HG03066 (cell line): ENCODE measurements around the gene ADCY1.

Source experiments
- ATAC-seq: cut with Tn5 transposase; IDR thresholded peaks from one replicate; pipeline ENCODE4 v1.9.1; 2021; ENCODE audit warnings: low read depth; ENCODE audit not compliant: unreplicated experiment

The ADCY1 gene

DNA sequence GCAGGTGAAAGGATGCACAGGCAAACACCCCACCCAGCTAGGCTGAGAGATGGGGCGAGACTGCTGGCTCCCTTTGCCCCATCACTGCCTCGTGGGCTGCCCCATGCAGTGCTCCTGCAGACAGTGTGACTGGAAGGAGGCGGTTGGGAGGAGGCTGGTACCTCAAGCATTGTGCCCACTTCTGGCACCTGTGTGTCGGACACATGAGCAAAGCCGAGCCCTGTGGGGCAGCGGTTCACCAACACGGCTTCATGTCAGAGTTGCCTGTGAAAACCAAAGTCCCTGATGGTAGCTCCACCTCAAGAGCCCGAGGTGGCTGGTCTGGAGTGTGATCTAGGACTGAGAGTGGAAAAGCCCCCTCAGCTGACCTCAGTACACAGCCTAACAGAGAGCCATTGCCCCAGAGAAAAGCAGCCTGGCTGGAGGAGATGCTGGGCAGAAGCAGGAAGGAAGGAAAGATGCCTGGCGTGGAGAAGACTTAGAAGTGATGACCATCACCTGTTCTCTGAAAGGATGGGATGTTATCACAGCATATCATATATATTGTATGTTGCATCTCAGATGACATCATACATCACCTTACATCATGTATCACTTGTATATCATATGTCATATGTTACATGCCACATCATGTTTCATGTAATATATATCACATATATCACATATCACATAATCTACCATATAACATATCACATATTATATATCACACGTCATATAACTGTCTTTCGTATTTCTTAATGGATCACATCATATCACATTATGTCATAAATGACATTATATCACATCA is 75.6 kb downstream of the ADCY1 start:
- ATAC-seq: no peak

GRCh38 chr7:45650404-45651394 is 76.5 kb downstream of the ADCY1 start:
- no peak for ATAC-seq

DNA sequence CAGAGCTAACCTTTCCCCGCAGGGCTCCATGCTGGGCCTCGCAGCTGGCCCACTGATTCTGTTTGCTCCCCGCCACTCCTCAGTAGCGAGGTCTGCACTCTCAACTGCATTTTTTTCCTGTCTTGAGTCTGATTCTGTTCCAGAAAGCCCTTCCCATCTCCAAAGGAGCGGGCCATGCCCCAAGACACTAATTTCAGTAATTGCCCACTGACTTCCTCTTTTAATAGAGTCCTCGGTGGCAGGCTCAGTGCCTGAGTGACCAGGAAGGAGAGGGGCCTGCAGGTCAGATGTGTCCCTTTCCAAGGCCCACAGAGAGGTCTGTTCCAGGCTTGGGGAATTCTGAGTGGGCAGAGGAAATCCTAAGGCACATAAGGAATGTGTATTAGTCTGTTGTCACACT is 77.4 kb downstream of the ADCY1 start:
- no peak for ATAC-seq

DNA sequence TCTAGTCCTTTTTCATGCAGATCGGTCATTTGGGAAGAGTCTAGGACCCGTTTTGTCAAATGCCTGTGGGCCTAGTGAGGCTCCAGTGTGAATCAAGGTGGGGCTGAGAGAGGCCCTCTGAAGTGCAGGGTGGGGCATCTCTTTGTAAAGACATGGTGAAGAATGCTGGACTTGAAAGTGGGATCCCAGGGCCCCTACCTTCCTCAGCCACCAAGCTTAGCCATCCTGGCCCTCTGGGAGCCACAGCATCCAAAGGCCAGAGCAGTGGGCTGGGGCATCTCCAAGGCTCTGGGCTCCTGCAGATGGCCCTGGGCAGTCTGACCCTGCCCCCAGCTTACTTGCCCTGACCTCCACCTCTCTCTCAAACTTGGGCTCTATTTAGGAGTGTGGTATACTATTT is 78.5 kb downstream of the ADCY1 start:
- no peak for ATAC-seq

DNA sequence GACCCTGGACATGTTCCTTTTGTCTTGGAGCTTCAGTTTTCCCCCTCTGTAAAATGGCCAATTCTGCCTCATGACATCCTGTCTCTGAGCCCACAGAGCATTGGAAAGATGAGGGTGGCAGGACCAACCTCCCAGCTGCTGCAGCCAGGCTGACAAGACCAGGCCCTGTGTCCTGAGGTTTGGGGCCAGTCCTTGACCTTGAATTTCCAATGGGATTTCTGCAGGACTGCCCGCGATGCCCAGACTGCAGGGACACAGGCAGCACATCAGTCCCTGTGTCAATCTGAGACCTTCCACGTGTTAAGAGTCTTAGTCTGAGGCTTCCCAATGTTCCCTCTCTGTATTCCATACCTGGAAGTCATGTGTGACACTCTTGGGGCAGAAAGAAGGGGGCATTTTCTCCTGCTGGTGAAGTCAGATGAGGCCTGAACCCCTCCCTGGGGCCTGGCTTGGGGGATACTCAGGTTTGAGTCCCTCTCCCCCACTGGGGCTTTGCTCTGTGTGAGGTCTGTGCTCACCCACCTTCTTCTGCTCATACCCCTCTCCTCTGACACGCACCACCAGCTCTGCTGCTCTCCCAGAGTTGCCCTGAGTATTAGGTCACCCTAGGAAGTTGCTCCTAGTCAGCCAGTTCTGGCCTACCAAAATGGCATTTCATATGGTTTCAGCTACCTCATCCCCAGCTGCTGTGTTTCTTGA is 79.2 kb downstream of the ADCY1 start:
- no peak for ATAC-seq

- ATAC-seq: no peak
Measured at GRCh38 chr7:45654341-45654740, 80.2 kb downstream of the ADCY1 start.

- no peak for ATAC-seq
Measured at GRCh38 chr7:45655539-45655938, 81.4 kb downstream of the ADCY1 start.

DNA sequence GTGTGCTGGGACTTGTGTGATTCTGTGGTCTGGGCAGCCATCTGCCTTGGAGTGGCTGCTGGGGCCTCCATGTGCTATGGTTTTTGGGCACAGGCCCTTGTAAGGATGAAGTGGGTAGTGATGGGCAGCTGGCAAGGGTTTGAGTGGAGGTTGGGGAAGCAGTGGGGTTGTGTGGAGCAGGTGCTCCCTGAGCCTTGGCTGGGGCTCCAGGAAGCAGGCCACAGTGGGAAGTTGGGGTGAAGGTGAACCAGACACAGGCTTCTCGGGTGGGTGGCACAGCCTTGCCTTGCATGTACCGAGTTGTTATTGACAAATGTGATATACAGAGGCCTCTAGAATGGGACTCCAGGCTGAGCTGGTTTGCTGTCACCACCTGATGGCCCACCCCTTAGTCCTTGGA is 82.3 kb downstream of the ADCY1 start:
- ATAC-seq: no peak

GRCh38 chr7:45657136-45657889 is 83.1 kb downstream of the ADCY1 start:
- ATAC-seq: no peak

DNA sequence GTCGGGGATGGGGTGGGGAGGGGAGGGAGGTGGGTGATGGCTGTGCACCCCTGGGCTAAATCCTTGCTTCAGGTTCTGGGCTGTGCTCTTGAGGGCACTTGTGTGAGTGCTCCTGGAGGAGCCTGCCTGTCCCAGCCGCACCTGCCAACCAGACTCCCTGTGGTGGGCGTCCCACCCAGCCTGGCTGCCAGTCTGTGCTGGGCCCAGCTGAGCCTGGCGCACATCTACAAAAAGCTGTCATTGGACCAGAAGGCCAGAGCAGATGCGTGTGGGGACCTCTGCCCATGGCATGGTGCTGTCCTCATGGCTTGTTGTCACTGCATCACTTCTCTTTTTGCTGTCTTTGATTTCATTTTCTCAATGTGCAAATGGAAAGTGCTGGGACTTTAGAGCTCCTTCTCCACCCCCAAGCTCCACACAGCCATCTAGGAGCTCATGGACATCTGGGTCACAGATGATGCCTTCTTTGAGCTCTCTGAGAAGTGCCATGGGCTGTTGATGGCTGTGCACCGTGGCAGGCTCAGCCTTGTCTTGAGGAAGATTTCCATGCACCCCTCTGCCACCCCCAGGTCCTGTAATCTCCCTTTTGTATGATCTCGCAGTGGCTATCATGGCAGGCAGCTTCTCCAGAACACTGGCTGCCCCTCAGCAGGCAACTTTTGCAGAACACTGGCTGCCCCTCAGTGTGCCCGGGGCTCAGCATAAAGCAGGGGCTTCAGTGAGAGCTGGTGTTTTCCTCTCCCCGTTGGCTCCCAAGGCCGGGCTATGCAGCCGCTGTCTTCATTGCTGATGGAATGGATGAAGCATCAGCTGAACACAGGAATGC is 83.9 kb downstream of the ADCY1 start:
- no peak for ATAC-seq

- no peak for ATAC-seq
Measured at GRCh38 chr7:45658716-45659495, 84.7 kb downstream of the ADCY1 start.

GRCh38 chr7:45659496-45660139 is 85.5 kb downstream of the ADCY1 start:
- no peak for ATAC-seq

- no peak for ATAC-seq
Measured at GRCh38 chr7:45660201-45660900, 86.2 kb downstream of the ADCY1 start.

GRCh38 chr7:45660901-45661211 is 86.7 kb downstream of the ADCY1 start:
- ATAC-seq: no peak

- no peak for ATAC-seq
Measured at GRCh38 chr7:45661302-45661995, 87.3 kb downstream of the ADCY1 start.

- no peak for ATAC-seq
Measured at GRCh38 chr7:45662018-45662417, 87.8 kb downstream of the ADCY1 start.

- no peak for ATAC-seq
Measured at GRCh38 chr7:45662540-45663166, 88.5 kb downstream of the ADCY1 start.
